GM19238 (cell line): ENCODE measurements around the gene WNT3.

Source experiments
- DNase-seq: peaks from one replicate; pipeline ENCODE4 v3.0.0; 2011; ENCODE audit warnings: low spot score; ENCODE audit not compliant: insufficient read length

WNT3 gene

DNA sequence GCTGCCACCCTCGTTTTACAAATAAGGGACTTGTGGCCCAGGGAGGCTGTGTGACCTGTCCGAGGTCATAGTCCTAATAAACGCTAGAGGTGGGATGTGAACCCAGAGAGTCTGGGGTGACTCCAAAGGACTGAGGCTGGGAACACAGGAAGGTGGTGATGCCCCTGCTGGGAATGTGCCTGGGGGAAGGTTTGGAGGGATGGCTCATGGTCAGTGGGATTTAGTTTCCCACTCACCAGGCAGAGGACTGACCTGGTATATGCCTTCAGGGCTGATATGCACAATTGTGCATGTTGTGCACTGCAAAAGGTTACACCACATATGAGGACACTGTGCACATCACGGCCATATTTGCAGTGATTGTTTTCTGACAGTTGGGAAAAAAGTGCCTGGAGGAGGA lies 19.0 kb upstream of the WNT3 start:
- no peak for DNase-seq

DNA sequence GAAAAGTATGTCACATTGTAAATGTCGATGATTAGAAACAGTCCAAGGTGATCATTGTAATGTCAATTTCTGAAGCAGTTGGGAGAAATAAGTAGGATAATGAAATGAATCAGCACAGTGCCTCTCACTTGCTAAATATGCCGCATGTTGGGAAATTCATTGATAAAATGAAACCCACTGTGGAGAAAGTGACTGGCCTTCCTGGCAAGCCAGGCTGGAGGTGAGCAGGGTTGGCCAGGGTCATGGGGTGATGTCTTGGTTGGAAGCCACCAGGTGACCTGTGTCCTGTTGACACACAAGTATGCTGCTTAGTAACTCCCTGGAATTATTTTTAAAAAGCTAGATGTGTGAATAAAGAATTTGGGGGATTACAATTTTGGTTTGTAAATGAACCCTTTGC lies 18.0 kb upstream of the WNT3 start:
- no peak for DNase-seq

DNA sequence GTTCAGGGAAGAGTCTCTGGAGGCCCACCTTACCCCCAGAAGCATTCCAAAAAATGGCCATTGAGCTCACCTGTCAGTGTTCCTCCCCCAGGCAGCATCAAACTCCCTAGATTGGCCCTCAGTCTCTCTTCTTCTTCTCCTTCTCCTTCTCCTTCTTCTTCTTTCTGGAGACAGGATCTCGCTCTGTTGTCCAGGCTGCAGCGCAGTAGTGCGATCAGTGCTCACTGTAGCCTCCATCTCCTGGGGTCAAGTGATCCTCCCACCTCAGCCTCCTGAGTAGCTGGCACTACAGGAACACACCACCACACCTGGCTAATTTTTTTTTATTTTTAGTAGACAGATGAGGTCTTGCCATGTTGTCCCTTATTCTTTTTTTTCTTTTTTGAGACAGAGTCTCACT lies 16.4 kb upstream of the WNT3 start:
- no peak for DNase-seq

DNA sequence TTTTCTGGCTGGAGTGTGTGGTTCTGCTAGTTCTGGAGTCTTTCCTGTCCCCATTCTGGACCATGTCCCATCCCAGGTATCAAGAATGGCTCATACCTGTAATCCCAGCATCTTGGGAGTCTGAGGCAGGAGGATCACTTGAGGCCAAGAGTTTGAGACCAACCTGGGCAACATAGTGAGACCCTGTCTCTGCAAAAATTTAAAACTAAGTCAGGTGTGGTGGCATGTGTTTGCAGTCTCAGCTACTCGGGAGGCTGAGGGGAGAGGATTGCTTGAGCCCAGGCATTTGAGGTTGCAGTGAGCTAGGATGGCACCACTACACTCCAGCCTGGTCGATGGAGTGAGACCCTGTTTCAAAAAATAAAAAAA lies 15.3 kb upstream of the WNT3 start:
- DNase-seq, result no peak

DNA sequence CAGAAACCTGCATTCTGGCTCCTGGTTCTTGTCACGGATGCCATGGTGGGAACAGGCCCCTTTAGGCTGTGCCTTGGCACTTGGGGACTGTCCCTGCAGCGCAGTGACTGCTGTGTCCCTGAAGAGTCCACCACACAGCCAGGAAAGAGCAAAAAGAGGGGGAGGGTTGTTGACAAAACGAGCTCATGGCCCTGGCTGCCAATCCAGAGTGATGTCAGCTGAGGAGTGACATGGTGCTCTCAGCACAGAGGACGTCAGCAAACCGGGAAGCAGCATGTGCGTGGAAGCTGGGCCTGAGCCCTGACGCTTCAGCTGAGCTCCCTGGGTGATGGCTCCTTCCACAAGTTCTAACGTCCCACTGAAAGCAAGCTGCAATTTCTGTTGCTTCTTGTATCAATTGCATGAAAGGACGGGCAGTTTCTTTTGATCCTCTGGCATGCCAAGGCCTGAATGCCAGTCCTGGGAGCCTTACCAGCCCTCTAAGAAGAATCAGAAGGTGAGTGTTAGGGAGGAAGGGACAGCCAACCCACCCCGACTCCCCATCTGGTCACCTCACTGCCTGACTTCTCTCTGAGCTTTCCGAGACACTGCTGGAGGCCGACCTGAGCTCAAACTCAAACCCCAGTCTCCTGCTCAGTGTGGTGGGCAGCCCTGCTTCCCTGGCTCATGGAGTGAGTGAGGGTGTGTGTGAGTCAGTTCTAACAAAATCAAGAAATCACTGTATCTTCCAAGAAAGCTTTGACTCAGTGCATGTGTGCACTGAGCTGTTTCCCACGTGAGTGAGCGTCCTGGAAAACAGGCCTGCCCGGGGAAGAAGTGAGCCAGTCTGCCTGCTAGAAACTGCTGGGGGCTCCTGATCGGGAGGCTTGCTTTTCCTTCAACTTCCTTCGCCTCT lies 14.7 kb upstream of the WNT3 start:
- DNase-seq, result no peak

DNA sequence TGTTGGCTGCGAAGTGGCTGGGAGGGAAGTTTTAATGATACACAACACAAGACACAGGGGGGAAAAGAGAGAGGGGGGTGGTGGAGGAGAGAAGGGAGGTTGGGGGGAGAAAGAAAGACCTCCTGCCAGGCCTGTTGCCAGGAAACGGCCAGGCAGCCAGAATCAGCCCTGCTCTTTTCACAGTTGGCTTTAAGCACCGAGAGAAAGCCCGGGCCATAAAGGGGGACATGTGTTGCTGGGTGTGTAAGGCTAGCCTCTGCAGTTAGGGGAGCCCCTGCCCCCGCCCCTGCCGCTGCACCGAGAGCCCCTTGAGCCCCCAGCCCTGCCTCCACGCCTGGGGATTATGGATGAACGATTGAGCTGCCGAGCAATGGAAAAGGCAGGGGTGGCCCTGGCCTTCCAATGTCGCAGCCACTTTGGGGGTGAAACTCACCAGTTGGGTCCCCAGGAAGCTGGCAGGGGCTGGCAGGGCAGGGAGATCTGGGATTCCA lies 13.9 kb upstream of the WNT3 start:
- no peak for DNase-seq

DNA sequence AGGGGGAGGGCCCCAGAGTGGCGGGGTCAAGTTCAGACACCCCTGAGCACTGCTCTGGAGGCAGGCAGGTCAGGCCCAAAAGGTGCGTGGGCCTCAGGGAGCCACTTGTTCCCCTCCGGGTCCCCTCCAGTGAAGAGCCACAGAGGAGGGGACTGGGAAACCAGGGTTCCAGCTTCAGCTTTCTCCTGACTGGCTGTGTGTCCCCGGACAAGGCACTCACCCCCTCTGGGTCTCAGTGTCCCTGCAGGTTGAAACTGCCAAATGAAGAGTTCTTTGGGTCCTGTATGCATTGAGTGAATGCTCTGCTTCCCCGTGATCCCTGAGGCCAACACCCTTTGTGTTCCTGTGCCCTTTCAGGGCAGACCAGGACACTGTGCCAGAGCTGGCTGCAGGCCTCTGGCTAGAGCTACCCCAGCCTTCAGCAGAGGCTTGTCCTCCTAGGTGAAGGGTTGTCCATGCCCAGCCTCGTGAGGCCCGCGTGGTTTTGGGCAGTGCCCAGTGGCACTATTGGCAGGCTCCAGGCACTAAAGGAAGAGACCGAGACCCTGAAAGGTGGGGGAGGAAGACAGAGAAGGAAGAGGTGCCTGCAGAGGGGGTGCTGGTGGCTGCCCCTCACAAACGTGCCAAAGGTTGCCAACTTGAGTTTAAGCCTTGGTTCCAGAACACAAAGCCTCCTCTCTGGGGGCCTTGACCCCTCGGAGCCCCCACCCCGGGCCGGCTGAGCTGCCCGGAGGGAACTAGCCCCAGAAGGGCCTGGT lies 13.3 kb upstream of the WNT3 start:
- no peak for DNase-seq

DNA sequence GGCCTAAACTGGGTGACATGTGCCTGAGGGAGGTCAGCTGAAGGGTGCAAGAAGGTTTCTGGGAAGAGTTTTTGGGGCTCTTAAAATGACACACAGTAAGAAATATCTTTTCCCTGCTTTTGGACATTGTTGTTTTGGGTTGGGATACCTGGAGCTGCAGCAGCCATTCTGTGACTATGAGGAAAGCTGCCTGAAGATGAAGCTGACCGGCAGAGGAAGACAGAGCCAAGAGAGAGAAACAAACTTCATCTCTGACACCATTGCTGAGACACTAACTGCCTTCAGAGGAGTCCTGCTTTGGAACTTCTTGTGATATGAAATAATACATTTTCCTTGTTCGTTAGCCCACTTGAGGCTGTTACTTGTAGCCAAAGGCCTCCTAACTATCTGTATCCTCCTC lies 8.8 kb upstream of the WNT3 start:
- no peak for DNase-seq

DNA sequence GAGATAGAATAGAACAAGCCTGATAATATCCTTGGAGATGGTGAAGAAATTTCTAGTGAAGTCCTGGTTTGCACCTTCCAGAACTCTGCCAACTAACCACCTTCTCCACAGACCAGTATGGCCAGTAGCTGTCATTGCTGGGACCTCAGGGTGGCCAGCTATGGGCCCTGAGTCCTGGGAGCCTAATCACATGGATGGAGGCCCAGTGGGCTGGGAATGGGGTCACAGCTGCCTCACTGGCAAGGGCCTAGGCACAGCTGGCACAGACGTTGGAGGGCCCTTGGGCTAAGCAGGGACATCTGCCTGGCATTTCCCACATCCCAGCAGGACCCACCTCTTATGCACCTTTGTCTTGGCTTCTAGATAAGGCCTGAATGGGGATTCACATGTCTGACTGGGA lies 7.6 kb upstream of the WNT3 start:
- no peak for DNase-seq

DNA sequence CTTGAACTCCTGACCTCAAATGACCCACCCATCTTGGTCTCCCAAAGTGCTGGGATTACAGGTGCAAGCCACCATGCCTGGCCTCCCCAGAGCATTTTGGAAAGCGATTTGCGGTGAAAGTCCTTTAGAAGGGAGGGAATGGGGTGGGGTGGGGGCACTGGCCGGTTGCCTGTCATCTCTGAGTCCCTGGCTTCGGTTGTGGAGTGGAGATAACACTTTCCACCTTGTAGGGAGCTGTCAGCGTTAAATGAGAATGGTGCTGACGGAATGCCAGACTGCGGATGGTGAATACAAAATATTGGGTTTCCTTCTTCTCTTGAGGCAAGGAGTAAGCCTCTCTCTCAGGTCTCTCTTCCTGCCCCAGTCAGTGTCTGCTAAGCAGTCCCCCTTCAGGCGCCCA lies 5.2 kb upstream of the WNT3 start:
- DNase-seq, result no peak

DNA sequence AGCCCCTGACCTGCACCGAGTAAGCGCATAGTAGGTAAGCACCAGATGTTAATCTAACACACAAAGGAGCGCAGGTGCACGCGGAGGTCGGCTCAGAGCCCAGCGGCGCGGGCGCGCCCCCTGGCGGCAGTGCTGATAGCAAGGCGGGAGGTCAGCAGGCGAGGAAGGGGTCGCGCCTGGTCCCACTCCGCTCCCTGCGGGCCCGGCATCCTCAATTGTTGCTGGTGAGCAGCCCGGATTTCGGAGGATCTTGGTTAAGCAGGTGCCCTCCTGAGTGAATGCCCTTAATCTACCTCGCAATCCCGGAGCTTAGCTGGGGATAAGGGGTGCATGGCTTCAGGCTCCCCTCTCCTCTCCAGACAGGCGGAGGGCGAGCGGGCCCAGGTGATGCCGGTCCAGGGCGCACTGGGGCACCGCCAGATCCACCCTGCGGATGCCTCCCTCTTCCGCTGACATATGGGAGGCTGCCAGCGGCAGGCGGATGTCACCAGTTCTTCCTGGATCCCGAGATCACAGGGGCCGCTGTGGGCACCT lies 4.0 kb upstream of the WNT3 start:
- DNase-seq, result no peak

DNA sequence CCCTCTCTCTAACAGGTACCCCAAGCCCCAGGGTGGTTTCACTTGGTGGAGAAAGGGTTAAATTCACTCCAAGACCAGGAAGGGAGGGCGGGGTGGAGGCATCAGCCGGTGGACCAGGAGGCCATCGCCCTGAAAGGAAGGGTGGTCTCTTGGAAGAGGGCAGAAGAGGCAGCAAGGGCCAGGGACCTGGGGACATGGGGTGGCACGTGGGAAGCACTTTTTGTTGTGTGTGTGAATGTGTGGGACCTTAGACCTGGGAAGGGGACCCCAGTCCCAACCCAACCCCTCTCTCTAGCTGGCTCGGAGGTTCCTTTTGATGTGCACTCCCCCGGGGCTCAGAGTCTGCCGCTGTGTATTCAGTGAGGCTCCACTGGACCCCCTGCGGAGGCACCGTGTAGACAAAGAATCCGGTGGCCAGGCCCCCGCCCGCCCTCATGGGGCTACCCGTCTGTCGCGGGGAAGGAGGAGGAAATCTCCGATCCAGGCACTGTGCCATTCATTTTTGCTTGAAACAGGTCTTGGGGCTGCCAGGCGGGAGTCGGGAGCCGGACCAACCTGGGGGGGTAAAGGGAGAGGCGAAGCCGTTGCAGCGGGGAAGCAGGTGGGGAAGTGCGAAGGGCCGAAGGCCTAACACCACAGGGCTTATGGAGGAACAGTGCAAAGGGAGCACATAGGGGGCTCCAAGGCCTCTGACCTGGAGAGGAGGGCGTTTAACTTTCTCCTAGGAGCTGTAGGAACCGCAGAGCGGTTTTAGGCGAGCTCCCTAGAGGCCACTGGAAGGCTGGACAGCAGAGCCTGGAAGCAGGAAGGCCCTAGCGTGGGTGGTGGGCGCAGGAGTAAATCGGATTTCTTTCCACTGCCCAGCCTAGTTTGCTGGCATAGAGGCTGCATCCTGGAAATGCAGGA lies 3.2 kb upstream of the WNT3 start:
- no peak for DNase-seq

DNA sequence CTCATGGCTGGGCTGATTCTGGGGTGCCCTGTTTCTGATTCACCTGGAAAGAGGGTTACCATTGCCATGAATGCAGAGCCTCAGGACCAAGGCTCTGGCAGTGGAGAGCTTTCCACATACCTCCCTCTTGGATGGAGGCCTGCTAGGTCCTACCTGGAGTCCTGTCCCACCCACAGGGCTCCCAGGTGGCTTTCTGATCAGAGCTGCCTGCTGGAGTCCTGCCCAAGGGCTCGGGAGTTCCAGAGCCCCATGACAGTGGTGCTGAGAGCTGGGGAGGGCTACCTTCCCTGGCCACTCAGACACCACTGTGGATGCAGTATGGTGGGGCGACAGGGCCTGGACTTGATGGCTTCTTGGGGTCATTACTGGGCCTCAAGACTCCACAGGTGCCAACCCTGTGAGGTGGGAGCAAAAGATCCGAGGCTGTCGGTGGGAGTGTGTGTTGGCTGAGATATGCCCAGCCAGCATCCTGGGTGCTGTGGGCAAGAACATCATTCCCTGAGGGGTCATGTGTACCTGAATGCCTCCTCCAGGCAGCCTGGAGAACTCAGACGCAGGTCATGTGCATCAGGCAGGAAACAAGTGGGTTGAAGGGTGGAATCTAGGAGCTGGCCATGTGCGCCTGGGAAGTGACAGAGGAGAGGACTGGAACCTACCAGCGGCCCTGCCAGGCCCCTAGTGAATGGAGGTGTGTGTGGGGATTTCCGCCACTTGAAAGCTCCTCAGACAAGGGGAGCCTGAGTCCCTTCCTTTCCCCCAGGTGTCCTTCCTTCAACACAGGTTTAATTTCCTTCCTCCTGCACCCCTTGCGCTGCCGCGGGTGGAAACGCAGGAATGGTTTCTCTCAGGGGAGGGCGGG lies 2.3 kb upstream of the WNT3 start:
- DNase-seq, result no peak

DNA sequence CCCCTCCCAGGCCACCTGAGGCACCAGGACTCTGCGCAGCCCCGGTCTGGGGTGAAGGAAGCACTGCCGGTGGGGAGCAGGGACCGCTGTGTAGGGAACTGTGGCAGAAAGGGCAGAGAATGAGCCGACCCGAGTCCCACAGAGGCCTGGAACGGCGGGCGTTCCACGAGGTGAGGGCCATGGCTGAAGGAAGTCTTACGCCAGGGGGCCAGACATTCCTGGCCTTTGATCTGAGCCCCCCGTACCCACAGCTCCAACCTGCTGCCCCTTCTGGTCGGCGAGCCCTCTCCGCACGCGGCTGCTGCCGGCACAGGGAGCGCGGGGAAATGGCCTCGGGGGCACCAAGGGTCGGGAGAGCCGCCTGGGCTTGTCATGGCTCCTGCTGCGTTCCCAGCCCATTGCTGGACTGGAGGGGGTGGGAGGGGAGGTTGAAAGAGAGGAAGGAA lies 1.4 kb upstream of the WNT3 start:
- DNase-seq, result no peak

DNA sequence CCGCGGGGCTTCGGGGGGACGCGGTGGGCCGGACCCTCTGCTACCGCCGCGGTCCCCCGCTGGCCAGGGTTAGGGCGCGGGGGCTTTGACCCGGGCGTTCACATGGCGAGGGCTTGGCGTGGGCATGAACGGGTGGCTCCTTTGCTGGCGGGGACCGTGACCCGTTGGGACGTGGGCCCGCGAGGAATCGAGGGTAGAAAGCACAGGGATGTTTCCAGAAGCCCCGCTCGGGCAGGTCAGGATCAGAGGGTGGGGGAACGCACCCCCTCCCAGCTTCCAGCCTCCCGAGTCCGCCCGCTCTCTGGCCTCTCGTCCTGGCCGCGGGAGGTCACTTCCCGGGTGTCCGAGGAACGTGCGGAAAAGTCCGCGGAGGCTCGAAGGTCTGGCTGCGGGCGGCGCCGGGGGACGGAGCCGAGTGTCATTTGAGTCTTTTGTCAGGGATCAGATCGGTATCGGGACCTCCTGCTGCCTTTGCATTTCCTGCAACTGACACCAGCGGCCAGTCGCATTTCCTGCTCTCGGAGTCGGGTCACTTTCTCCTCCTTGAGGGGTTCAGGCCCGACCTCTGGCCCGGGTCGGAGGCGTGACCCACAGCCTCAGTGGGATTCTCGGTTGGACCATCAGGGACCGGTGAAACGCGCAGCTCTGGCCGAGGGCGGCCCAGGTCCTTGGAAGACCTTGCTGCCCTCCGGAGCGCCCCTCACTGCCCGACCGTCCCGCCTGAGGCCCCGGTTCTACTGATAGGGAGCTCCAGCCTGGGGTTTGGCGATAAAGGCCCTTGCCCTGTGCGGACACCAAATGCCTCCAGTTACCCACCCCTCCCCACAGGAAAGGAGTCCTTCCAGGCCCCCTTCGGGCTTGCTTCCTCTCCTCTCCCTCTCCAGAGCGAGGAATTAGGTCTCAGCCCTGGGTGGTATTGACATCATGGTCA lies 702 bp upstream of the WNT3 start:
- DNase-seq, result no peak

DNA sequence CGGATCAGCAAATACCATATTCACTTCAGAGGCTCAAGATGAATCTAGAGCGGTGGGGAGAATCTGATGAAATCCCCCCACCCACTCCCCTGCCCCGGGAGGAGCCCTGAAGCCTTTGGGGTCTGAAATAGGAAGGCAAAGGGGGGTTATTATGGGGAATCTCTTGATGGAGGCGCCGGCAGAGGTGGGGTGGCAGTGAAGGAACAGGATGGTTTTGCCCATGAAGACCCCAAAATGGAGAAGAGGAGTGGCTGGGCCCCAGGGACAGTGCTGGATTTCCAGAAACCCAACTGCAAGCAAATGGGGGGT lies 637 bp downstream of the WNT3 start:
- no peak for DNase-seq

DNA sequence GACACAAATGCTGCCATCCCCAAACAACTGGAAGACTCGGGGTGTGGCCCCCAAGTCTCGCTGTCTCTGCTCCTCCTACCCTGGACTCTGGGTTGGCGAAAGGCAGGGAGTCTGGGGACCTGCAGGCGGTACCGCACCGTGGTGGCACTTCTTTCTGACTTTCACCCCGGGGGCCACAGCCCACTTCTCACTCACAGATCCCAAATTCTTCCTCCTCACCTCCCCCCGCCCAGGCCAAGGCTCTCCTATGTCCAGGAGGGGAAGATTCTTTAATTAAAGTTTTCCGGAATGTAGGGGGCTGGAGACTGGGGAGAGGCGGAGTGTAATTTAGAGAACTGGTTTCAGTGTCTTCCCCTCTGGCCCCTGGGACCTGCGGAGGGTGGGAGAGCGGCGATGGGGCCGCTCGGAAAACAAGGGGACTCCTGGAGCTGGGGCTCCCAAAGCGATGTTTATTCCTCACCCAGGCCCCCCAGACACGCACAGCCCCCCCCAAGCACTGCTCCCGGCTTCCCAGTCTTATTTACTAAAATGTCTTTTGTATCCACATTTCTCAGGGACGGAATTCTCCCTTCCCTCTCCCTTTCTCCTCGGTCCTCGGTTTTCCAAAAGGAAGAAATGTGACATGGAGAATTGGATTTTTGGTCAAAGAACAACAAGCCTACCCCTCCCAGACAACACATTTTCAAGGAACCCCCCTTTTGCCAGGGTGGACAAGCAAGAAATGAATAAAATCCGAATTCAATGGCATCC lies 1.2 kb downstream of the WNT3 start:
- no peak for DNase-seq

DNA sequence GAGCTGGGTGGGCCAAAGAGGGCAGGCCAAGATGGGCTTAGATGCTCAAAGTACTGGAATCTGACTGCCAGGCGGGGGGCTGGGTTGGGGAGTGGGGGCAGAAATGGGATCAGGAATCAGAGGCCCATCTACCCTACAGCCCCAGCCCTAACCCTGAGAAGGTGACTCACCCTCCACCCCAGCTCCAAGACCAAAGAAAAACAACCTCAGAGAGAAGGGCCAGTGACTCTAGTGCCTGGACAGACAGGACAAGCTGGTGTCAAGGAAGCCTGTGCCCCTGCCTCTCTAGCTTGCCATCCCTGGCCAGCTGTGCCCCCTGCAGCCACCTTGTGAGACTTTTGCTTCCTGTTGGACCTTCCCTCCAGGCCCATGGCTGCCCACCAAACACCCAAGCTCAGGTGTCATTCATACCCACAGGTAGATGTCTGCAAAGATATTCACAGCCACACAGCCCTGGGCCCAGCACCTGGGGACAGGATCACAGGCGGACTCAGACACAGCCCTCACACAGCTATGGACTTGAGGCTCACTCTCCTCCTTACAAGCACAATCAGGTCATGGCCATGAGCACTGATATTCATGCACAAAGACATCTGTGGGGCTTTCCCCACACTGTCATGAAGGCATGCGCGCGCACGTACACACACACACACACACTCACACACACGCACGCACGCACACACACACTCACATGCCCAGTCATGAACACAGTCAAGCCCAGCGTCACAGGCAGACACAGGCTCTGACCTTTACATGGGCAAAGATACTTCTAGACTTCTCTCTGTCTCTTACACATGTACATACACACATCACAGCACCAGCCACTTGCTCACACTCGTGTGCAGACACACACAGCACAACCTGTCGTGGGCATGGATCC lies 2.8 kb downstream of the WNT3 start:
- no peak for DNase-seq
